Activated gamma-delta T cell treated with anti-CD3 and anti-CD28 coated beads, Interleukin-2, amount 50 U/mL, for 16 hours (primary cell): ENCODE measurements around the gene ARCN1.

Experiments
- DNase-seq: peaks from one replicate; pipeline ENCODE4 v3.0.0-alpha.2; 2020; ENCODE audit warnings: low read depth

The ARCN1 gene

DNA sequence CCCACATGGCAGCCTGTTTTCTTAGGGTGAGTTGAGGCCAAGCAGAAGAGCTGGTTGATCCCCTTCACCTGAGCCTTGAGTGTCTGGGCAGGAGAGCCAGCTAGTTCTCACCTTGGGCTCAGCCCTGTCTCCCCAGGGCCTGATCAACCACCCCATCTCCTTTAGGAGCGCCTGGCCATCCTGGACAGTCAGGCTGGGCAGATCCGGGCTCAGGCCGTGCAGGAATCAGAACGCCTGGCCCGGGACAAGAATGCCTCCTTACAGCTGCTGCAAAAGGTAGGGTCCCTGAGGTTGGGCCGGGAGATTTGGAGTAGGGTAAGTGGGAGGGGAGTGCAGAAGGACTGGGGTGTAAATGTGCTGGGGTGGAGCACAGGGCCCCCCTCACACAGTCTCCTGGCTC lies 66.5 kb downstream of the ARCN1 start:
- DNase-seq = no peak

DNA sequence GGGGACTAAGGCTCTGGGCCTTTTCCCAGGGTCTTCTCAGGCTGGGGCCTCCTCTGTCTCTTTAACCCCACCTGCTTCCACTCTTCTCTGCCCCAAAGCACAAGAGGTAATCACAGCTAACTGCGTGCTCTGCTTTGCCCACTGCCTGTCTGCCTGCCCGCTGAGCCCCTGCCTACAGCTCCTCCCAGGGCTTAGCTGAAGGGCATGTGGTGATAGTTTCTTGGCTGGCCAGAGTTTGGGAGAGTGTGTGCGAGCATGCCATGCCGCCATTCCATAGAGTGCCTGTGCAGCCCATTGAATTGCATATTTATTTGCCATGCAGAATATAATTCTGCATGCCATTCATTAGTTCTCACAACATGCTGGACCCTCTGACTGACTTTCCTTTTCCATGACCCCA lies 67.7 kb downstream of the ARCN1 start:
- no peak for DNase-seq

DNA sequence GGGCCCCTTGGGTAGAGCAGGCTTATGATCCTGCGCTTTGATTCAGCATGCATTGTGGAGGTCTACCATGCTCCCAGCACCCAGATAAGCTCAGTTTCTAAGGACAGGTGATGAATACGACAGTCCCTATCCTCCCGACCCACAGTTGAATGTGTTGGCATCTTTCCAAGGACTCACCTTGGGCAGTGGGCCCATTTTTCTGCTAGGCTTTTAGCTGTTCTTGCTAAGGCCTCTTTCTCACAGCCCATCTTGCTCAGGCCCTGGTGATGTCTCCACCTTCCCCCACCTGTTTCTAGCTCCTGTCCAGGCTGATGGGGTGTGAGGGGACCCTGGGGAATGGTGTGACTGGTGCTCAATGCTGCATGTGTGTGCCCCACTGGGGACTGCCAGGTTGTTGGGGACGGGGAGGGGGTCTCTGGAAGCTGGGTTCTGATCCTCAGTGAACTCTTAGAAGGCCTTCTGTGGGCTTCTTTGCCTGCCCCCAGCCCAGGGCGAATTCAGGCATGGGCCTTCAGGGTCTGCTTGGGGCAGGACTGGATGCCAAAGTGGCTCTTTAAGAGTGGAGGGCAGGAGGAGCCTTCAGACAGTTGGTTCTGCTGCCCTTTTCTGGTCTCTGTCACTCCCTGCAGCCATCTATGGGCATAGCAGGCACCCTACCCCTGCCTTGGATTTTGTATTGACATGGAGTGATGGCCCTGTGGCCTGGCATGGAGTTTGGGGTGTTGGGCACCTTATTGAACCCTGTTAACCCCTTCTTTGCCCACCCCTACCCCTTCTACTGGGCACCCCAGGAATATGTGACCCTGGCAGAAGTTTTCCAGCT lies 68.3 kb downstream of the ARCN1 start:
- no peak for DNase-seq

DNA sequence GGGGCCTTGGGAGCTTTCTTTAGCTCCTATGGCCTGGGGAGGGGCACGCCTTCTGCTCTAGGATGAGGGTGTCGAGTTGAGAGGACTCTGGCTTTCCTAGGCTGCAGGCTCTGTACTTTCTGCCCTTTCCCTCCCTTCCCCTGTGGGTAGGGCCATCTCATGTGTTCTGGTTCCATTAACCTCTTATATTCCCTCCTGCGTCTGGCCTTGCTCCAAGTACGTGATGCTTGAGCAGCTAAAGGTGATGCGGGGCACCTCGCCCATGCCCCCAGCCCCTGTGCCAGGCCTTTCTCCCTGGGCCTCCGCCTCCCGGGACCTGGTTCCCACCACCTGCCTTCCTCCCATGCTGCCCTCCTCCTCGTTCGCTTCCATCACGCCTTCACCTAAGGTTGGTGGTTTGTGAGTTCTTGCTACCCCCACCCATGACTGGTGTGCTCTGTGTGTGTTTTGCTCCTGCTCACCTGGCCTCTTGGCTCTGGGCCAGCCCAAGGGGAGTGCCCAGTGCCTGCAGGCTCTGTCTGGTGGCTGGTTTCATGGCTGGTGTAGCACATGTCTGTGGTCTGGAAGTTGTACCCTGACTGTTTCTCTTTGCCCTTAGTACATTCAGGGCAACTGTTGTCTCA lies 69.3 kb downstream of the ARCN1 start:
- no peak for DNase-seq

DNA sequence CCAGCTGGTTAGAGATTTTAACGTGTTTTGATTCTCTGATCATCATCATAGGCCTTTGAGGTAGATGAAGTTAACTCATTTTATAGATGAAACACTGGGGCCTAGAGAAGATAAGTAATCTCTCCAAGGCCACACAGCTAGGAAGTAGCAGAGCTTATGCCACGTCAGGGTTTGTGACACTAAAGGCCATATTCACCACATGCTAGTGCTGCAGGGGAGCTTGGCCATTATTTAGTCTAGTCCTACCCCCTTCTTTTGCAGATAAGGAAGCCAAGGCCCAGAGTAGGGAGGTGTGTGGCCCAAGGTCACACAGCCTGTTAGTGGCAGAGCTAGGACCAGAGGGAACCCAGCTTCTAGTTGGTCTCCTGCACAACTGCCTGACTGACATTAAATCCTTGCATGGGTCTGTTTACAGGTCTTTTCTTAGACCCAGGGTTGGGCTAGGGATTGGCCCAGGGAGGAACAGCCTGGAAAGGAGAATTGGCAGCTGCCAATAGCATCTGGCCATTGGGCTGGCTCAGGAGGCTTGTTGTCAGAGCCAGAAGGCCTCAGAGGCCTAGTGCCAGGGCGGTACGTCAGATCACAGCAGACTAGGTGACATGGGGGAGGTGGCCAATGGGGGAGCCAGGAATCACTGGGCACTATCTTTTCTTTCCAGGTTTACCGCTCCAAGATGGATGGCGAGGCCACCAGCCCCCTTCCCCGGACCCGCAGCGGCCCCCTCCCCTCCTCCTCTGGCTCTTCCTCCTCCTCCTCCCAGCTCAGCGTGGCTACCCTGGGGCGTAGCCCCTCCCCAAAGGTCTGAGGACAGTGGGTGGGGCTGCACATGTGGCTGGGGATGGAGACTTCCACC lies 71.2 kb downstream of the ARCN1 start:
- DNase-seq = no peak

DNA sequence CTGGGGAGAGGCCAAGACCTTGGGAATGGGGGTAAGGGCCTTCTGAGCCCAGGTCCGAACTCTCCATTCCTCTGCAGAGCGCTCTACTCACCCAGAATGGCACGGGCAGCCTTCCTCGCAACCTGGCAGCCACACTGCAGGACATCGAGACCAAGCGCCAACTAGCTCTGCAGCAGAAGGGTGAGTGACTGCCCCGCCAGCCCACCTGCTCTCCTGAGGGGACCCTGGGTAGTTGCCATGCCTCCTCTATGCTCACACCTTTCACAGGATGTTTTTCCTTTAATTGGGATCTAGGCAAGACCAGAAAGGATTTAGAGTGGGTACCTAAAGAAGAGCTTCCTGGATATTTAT lies 71.8 kb downstream of the ARCN1 start:
- no peak for DNase-seq

DNA sequence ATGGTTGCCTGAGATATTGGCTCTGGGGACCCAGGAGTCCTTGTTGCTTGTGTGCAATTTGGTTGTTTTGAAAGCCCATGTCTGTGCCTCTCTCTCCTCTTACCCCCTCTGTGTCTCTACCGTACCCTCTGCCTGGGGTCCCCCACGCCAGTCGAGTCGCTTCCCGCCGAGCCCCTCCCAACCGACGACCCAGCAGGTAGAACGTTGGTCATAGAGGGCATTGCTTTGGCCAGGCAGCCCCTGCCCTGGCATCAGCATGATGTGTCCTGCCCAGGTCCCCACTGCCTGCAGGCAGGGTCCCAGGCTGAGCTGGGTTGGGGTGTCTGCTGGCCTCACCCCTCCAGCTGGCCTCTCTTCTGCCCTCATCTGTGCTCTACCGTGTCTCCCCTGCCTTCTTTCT lies 72.3 kb downstream of the ARCN1 start:
- no peak for DNase-seq

DNA sequence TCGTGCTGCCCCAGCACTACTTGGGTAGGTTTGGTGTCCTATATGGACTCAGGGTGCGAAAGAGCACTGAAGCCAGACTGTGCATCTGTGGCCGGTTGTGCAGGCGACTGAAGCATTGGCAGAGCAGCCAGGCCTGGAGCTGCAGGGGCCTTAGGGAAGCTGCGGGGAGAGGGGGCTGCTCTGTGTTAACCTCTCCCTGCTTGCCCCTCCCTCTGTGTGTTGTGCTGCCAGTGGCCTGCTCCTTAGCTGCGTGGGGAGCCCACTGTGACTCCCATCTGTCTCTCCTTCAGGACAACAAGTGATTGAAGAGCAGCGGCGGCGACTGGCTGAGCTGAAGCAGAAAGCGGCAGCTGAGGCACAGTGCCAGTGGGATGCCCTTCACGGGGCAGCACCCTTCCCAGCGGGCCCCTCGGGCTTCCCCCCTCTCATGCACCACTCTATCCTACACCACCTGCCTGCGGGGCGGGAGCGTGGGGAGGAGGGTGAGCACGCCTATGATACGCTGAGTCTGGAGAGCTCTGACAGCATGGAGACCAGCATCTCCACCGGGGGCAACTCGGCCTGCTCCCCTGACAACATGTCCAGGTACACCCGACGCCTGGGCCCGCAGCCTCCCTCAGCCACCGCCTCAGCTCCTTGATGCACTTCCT lies 73.0 kb downstream of the ARCN1 start:
- no peak for DNase-seq

DNA sequence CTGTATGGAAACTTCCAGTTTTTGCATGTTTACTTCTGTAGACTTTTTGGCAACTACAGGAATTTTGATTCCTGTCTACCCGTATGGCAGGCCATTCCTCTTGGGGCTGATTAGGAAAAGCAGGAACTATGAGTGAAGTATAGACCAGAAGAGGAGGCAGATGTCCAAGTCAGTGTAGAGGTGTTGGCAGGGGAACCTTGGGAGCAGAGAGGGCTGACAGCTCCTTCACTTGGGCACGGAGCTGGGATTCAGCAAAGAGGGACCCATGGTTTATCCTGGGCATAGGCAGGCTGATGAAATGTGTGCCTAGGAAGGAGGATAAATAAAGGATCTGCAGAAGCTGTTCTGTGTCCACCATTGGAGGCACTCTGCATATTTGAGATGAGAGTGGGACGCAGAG lies 74.2 kb downstream of the ARCN1 start:
- no peak for DNase-seq

DNA sequence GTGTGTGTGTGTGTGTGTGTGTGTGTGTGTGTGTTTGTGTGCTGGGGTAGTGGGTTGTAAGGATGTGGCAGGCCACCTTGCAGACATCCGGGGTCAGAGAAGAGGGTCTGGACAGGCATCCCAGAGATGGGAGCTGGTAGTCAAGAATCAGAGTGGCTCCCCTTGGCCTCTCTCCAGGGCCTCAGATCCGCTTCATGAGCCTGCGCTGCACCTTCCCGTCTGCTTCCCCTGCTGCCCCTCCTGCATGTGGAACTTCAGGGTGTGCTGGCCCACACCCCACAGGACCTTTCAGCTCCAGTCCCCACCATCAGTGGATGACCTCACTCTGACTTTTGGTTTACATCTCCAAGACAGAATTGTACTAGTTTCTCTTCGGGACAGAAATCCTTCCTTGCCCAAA lies 76.1 kb downstream of the ARCN1 start:
- no peak for DNase-seq

DNA sequence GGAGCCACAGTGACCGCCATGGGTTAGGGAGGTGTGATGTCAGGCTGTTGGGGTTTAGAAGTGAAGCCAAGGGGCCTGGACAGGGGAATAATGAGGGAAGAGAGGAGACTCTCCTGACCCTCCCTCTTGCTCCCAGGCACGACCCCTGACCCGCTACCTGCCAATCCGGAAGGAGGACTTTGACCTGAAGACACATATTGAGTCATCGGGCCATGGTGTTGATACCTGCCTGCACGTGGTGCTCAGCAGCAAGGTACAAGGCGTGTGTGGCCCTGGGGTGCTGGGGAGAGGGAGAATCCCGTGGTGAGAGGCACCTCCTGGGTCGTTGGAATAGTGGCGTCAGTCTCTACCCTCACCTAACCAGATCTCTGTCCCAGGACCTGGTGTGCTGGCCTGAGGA lies 77.7 kb downstream of the ARCN1 start:
- no peak for DNase-seq

DNA sequence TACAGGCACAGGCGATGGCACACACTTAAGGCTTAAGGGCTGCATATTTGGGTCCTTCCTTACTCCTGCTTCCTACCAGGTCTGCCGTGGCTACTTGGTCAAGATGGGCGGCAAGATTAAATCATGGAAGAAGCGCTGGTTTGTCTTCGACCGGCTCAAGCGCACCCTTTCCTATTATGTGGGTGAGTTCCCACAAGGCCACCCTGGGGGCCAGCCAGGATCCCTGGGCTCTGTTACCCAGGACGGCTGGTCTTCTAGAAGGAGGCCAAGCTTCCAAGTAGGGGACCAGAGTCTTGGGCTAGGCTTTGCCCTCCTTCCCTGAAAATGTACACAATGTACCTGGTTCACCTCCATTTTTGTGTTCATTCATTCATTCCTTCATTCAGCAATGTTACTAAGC lies 78.2 kb downstream of the ARCN1 start:
- no peak for DNase-seq

DNA sequence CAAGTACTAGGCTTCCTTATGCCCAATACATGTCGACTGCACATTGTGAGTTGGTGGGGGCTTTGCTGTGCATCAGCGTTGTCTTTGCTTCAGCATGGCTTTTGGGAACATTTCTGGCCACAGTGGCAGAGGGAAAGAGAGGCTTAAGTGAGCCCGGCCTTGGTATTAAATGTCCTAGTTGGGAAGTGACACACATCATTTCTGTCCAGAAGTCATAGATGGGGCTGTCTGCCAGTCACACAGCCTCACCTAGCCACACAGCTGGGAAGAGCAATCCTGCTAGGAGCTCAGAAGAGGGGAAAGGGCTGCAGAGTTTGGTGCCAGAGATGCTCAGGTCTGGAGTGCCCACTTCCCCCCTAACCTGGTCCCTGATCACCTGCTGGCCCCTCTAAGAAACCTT lies 79.6 kb downstream of the ARCN1 start:
- no peak for DNase-seq
